IPS DF 6.9 (cell line): Measurements from ENCODE around the gene LRP1B.

Source experiments
- DNase-seq: peaks from one replicate; pipeline ENCODE4 v3.0.0-alpha.2; 2013; ENCODE audit warnings: low read depth, low spot score
- H3K27ac ChIP-seq: one replicate; pipeline ENCODE4 v1.5.1; 2013; ENCODE audit warnings: low read length, control low read depth
- H3K27me3 ChIP-seq: 2 replicates; pipeline ENCODE4 v1.6.1; 2013; ENCODE audit warnings: mild to moderate bottlenecking, low read length; ENCODE audit not compliant: control insufficient read depth, insufficient read depth
- H3K36me3 ChIP-seq: 2 replicates; pipeline ENCODE4 v1.6.1; 2013; ENCODE audit warnings: low read length; ENCODE audit not compliant: control insufficient read depth, insufficient read depth
- H3K4me1 ChIP-seq: 2 replicates; pipeline ENCODE4 v1.6.1; 2013; ENCODE audit warnings: low read length; ENCODE audit not compliant: control insufficient read depth, insufficient read depth
- H3K4me3 ChIP-seq: 2 replicates; pipeline ENCODE4 v1.5.1; 2013; ENCODE audit warnings: mild to moderate bottlenecking, low read length
- H3K9me3 ChIP-seq: 2 replicates; pipeline ENCODE4 v1.6.1; 2013; ENCODE audit warnings: low read length, inconsistent platforms; ENCODE audit not compliant: control insufficient read depth, insufficient read depth
- WGBS: extraction: QIAGEN DNeasy Blood & Tissue Kit; methylation state at CpG from one replicate; pipeline ENCODE4 v1.1.7; 2013; ENCODE audit warnings: mixed read lengths, missing lambda C conversion rate; ENCODE audit not compliant: insufficient read length, insufficient coverage; 5-methylcytosine and 5-hydroxymethylcytosine counted together

LRP1B gene

GRCh38 chr2:140274891-140275290, 1855.9 kb downstream of the LRP1B start:
- H3K9me3 ChIP-seq: no peaks in the 10 kb centered on the region
- no peak overlapping the region for H3K4me3 ChIP-seq
- no peaks in the 10 kb centered on the region for H3K36me3 ChIP-seq
- H3K27me3 ChIP-seq: no peaks in the 10 kb centered on the region
- no peak overlapping the region for H3K27ac ChIP-seq
- DNase-seq: no peak
- no peaks in the 10 kb centered on the region for H3K4me1 ChIP-seq
- WGBS: no CpG with 5 or more reads among the region's 5 CpGs

DNA sequence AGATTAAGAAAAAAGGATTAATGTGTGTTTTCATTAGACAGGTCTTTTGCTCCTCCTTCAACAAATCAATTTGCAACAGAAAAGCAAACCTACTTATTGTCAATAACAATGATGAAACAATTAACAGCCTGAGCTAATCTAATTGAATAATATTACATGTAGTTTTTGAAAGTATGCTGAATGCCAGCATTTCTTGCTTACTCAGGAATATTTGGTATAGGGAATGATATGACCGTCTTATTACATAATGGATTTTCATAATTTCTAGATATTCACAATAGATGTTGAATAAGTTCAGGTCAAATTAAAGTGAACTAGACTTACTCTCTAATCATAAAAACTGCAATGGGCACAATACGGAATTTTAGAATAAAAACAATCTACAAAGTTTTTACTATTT, 1856.9 kb downstream of the LRP1B start:
- no CpG with 5 or more reads among the region's 2 CpGs for WGBS
- H3K36me3 ChIP-seq: no peaks in the 10 kb centered on the region
- H3K27ac ChIP-seq: no peak overlapping the region
- no peaks in the 10 kb centered on the region for H3K9me3 ChIP-seq
- H3K27me3 ChIP-seq: no peaks in the 10 kb centered on the region
- DNase-seq: no peak
- H3K4me3 ChIP-seq: no peak overlapping the region
- H3K4me1 ChIP-seq: no peaks in the 10 kb centered on the region

GRCh38 chr2:140273408-140273807, 1857.4 kb downstream of the LRP1B start:
- no peak for DNase-seq
- H3K27me3 ChIP-seq: no peaks in the 10 kb centered on the region
- no peaks in the 10 kb centered on the region for H3K9me3 ChIP-seq
- no peak overlapping the region for H3K4me3 ChIP-seq
- no peaks in the 10 kb centered on the region for H3K4me1 ChIP-seq
- no peak overlapping the region for H3K27ac ChIP-seq
- H3K36me3 ChIP-seq: no peaks in the 10 kb centered on the region
- no CpG with 5 or more reads among the region's 4 CpGs for WGBS

DNA sequence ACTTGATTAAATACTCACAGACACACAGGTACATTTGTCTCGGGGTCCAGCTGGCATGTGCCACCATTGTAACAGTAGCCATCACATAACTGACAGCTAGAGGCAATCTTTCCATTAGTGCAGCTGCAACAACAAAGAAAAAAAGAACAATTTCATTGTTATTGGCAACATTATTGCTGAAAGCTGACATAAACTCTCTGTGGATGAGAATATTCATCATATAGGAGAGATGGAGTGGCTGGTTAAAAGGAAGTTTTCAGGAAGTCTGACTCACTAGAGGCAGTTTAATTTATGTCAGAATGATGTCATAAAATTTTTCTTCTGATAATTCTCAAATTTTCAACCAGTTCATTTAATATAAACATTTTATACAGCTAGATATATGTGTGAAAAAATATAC, 1860.6 kb downstream of the LRP1B start:
- Histone ChIP-seq H3K4me3 (no peak overlapping the region), H3K27ac (no peak overlapping the region), H3K36me3 (no peaks in the 10 kb centered on the region), H3K4me1 (no peaks in the 10 kb centered on the region), H3K27me3 (no peaks in the 10 kb centered on the region), H3K9me3 (no peaks in the 10 kb centered on the region)
- DNase-seq: no peak
- no CpG with 5 or more reads among the region's 1 CpG for WGBS

DNA sequence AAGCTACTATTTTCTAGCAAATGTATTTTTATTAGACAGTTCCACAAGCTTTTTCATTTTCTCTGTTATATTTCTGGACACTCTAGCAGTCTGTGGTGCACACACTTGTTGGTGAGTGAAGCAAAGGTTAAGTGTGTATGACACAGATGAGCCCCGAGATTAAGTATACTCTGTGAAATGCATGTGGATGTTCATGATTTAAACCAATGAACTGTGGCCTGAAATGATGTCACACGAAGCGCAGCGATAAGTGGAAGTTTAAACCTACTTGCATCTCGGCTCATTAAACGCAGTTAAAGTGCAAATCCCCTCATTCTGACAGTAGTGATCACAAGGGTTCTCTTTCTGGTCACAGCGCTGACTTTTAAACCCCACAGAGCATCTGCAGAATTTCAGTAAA, 1861.8 kb downstream of the LRP1B start:
- H3K27ac ChIP-seq: no peak overlapping the region
- H3K4me1 ChIP-seq: no peaks in the 10 kb centered on the region
- WGBS: no CpG with 5 or more reads among the region's 7 CpGs
- no peak for DNase-seq
- no peak overlapping the region for H3K4me3 ChIP-seq
- H3K27me3 ChIP-seq: no peaks in the 10 kb centered on the region
- H3K36me3 ChIP-seq: no peaks in the 10 kb centered on the region
- H3K9me3 ChIP-seq: no peaks in the 10 kb centered on the region

DNA sequence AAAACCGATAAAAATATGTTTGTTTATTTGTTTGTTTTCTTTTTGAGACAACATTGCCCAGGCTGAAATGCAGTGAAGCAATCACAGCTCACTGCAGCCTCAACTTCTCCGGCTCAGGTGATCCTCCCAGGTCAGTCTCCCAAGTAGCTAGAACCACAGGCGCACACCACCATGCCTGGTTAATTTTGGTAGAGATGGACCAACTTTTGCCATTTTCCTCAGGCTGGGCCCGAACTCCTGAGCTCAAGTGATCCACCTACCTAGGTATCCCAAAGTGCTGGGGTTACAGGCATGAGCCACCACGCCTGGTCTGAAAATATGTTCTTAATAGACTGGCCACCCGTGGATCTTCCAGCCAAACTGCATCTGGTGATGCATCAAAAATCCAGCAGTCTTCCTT, 1867.9 kb downstream of the LRP1B start:
- Histone ChIP-seq H3K27me3 (no peaks in the 10 kb centered on the region), H3K9me3 (no peaks in the 10 kb centered on the region), H3K4me1 (no peaks in the 10 kb centered on the region), H3K27ac (no peak overlapping the region), H3K4me3 (no peak overlapping the region), H3K36me3 (no peaks in the 10 kb centered on the region)
- WGBS: no CpG with 5 or more reads among the region's 6 CpGs
- no peak for DNase-seq

DNA sequence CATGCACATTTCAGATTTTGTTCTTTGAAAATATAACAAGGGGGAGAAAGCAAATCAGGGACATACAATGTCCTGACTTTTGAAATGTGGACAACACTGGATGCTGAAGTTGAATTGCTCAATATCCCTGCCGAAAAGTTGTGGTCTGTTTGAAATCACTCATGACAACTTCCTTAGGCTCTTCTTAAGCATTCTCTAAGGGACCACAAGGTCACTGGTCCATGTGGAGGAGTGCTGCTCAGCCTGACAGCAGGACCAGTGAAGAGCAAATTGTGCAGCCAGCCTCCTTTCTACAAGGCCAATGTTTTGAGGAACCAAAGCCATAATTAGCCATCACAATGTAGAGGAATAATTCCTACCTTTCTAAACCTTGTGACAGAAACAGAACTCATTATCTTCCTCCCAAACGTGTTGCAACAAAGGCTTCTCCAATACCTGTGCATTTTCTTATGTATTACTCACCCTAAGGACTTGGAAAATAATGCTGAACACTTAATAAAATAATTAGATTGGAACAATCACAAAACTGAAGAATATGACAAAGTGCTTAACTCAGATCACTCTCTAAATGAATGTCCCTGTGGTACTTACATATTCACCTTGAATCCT, 1873.0 kb downstream of the LRP1B start:
- WGBS: no CpG with 5 or more reads among the region's 2 CpGs
- Histone ChIP-seq H3K36me3 (no peaks in the 10 kb centered on the region), H3K4me1 (no peaks in the 10 kb centered on the region), H3K4me3 (no peak overlapping the region), H3K9me3 (no peaks in the 10 kb centered on the region), H3K27me3 (no peaks in the 10 kb centered on the region), H3K27ac (no peak overlapping the region)
- no peak for DNase-seq

GRCh38 chr2:140256080-140256479, 1874.7 kb downstream of the LRP1B start:
- DNase-seq: no peak
- no CpG with 5 or more reads among the region's 3 CpGs for WGBS
- Histone ChIP-seq H3K4me1 (no peaks in the 10 kb centered on the region), H3K27ac (no peak overlapping the region), H3K36me3 (no peaks in the 10 kb centered on the region), H3K27me3 (no peaks in the 10 kb centered on the region), H3K4me3 (no peak overlapping the region), H3K9me3 (no peaks in the 10 kb centered on the region)

- Histone ChIP-seq H3K4me3 (no peak overlapping the region), H3K4me1 (no peaks in the 10 kb centered on the region), H3K27me3 (no peaks in the 10 kb centered on the region), H3K9me3 (no peaks in the 10 kb centered on the region), H3K36me3 (no peaks in the 10 kb centered on the region), H3K27ac (no peak overlapping the region)
- WGBS: no CpG with 5 or more reads among the region's 4 CpGs
- no peak for DNase-seq
Measured at GRCh38 chr2:140249821-140250220, 1881.0 kb downstream of the LRP1B start.

DNA sequence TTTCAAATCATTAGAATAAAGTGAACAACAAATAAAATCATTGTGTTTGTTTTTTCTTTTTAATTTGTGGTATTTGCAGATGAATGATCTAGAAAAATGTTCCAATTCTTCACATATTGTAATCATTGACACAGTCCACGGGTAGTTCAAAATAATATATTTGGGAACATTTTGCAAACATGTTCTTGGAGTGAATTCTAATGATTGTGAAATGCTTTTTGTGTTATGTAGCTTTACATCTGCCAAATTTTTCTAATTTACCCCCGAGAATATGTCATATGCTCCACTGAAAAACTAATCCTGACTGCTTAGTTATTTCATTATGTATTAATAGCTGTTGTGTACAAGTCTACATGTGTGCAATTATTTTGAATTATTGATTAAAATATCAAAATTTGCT, 1882.2 kb downstream of the LRP1B start:
- H3K36me3 ChIP-seq: no peaks in the 10 kb centered on the region
- H3K27me3 ChIP-seq: no peaks in the 10 kb centered on the region
- H3K27ac ChIP-seq: no peak overlapping the region
- H3K9me3 ChIP-seq: no peaks in the 10 kb centered on the region
- no CpG with 5 or more reads among the region's 2 CpGs for WGBS
- no peak for DNase-seq
- no peak overlapping the region for H3K4me3 ChIP-seq
- no peaks in the 10 kb centered on the region for H3K4me1 ChIP-seq

DNA sequence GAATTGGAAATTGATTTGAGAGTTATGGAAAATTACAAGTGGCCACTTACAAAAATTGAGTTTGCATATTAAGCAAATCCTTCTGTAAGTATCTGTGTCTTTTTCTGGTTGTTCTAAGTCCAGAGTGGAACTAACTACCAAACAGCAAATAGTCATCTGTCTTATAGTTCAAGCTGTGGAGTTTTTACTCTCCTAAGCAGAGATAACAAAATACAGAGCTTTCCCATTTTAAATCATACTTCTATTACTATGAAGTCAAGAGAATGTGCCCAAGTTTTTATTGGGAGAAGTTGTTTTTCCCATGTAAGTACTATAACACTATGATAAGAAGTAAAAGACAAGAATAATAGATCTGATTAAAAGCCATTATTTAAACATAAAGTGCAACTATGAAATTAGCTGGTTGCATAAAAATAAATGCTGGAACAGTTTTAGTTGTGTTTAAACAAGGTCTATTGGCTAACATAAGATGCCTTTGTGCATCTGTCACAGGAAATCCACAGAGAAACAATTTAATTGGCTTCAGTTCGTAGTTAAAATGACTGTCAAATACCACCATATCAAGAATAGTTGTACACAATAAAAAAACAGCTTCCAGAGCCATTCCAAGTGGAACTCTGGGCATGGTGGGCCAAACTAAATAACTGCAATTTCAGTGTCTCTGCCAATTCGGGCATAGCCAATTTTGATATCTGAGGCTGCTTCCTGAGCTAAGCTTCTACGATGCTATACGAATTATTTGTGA, 1883.2 kb downstream of the LRP1B start:
- Histone ChIP-seq H3K36me3 (no peaks in the 10 kb centered on the region), H3K4me3 (no peak overlapping the region), H3K9me3 (no peaks in the 10 kb centered on the region), H3K4me1 (no peaks in the 10 kb centered on the region), H3K27ac (no peak overlapping the region), H3K27me3 (no peaks in the 10 kb centered on the region)
- WGBS: no CpG with 5 or more reads among the region's 4 CpGs
- DNase-seq: no peak
